Lower leg skin (tissue), 4 donors: ENCODE data around the gene KRT6B. TPM values are rescaled to one million over a fixed set of nuclear protein-coding genes. Genes with fewer than 3 reads are reported as not detected.

Experiments used
- DNase-seq, 2 donors: peaks; one replicate each; pipeline ENCODE4 v3.0.0-alpha.2; 2019; ENCODE audit warnings: low spot score in 2 of 2
- H3K4me3 ChIP-seq: fragments of 200-600 bp; sonication (generic); 2 replicates; pipeline ENCODE4 v1.5.1; 2017; ENCODE audit warnings: mild to moderate bottlenecking, low read depth; ENCODE audit not compliant: poor library complexity, severe bottlenecking
- POLR2A ChIP-seq, 2 donors: fragments of 450-650 bp; IDR thresholded peaks; one replicate each; pipeline ENCODE4 v1.6.1; 2016 to 2017; ENCODE audit warnings: antibody characterized with exemption in 2 of 2, mild to moderate bottlenecking in 1 of 2, moderate library complexity in 1 of 2
- WGBS, 2 donors: methylation state at CpG; one replicate each; pipeline ENCODE4 v1.1.5; 2018; 5-methylcytosine and 5-hydroxymethylcytosine counted together
- intact Hi-C: fragments of 100-400 bp; cut with DNase I; formaldehyde crosslinking; loops from one replicate; pipeline ENCODE4 v1.15.0; 2023; ENCODE audit warnings: low total_unique reads
- total RNA-seq, 4 donors: library from RNA; depleted of rRNA; stranded (reverse); fragments of >200 nt; gene quantifications; one replicate each; pipeline ENCODE4 v1.1.0, GENCODE V29; 2016
- TF ChIP-seq, protein P1 (sequence below), 3 donors: fragments of 450-650 bp; IDR thresholded peaks; one replicate each; pipeline ENCODE4 v1.5.1; 2016; ENCODE audit warnings: antibody characterized with exemption in 3 of 3, mild to moderate bottlenecking in 3 of 3, moderate library complexity in 2 of 3

The KRT6B gene
- total RNA-seq, 4 donors from 2014 or later: 49.8 to 441 (median 157) TPM

DNA sequence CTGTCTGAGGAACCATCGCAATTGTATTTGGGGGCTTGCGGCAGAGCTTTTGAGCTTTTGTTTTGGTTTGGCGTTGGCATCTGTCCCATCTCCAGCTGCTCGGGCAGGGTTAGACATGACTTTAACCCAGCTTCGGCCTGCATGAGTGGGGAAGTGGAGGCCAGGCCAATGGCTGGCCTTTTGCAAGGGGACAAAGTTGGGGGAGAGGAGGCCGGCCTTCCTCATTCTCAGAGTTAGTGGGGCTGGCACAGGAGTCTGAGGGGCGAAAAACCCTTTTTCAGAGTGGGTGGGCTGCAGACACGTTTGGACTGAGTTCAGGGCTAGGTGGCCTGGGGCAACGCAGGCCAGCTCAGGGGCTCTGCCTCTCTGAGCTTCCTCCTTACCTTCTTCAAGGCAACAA, 51.0 kb downstream of the KRT6B start:
- 79 to 89% methylated on average over 9 of the region's 9 CpGs for WGBS, 2 donors
- no peak overlapping the region for H3K4me3 ChIP-seq
- no peak for DNase-seq
- intact Hi-C loops: no loop called here
- TF ChIP-seq POLR2A (IDR thresholded peaks at IDR 0.05): no peak
- TF ChIP-seq, protein P1, sequence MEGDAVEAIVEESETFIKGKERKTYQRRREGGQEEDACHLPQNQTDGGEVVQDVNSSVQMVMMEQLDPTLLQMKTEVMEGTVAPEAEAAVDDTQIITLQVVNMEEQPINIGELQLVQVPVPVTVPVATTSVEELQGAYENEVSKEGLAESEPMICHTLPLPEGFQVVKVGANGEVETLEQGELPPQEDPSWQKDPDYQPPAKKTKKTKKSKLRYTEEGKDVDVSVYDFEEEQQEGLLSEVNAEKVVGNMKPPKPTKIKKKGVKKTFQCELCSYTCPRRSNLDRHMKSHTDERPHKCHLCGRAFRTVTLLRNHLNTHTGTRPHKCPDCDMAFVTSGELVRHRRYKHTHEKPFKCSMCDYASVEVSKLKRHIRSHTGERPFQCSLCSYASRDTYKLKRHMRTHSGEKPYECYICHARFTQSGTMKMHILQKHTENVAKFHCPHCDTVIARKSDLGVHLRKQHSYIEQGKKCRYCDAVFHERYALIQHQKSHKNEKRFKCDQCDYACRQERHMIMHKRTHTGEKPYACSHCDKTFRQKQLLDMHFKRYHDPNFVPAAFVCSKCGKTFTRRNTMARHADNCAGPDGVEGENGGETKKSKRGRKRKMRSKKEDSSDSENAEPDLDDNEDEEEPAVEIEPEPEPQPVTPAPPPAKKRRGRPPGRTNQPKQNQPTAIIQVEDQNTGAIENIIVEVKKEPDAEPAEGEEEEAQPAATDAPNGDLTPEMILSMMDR (IDR thresholded peaks at IDR 0.05): no peak

DNA sequence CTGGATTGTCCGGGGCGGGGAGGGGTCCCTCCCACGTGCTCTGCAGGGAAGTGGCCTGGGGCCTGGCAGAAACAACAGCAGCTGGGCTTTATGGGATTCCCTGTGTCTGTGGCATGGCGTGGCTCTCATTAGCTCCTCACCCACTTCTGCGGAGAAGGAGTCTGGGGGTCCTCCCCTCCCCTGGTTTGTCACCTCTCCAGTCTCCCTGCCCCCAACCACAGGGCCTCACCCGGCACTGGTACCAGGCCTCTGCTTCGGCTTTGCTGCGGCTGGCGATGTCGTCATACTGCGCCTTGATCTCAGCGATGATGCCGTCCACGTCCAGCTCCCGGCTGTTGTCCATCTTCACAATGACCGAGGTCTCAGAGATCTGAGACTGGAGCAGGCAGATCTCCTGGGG, 52.2 kb downstream of the KRT6B start:
- DNase-seq: no peak
- intact Hi-C loops: no loop called here
- 85 to 90% methylated on average over 16 of the region's 16 CpGs for WGBS, 2 donors
- H3K4me3 ChIP-seq: no peak overlapping the region
- TF ChIP-seq, protein P1 (IDR thresholded peaks at IDR 0.05): no peak
- TF ChIP-seq POLR2A (IDR thresholded peaks at IDR 0.05): no peak

DNA sequence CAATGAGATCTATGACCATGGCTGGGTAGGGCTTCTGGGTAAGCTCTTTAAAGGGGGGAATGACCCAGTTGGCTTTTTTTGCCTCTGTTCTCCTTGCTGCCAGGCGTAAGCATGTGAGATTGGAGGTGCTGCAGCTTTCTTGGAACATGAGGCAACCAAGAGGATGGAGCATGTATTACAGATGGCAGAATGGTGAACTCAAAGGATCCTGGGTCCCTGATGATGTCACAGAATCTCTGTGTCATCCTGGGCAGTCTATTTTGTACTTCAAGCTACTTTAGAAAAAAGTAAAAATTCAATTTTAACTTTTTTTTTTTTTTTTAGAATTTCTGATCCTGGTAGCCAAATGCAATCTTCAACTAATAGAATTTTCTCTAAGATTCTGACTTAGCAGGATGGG, 53.8 kb downstream of the KRT6B start:
- no peak for TF ChIP-seq POLR2A (IDR thresholded peaks at IDR 0.05)
- TF ChIP-seq, protein P1 (IDR thresholded peaks at IDR 0.05): no peak
- intact Hi-C loops: no loop called here
- WGBS, 2 donors: 80 to 87% methylated on average over 1 of the region's 1 CpG
- DNase-seq: no peak
- H3K4me3 ChIP-seq: no peak overlapping the region

DNA sequence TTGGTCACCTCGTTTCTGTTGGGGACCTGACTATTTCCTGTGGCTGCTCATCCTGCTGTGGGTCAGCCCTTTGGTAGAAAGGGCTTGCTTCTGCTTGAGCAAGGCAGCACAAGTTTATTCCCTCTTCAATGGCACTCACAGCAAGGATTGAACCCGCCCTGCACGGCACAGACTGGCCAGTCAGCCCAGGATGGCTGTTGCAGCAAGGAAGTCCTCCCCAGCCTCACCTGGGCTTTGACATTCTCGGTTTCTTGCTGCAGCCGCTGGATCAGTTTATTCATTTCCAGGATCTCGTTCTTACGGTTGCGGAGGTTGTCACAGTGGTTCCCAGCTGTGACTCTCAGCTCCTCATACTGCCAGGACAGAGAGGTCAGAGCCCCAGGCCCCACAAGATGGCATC, 55.3 kb downstream of the KRT6B start:
- no peak for DNase-seq
- WGBS, 2 donors: 74 to 85% methylated on average over 8 of the region's 8 CpGs
- TF ChIP-seq, protein P1 (IDR thresholded peaks at IDR 0.05): no peak
- no peak for TF ChIP-seq POLR2A (IDR thresholded peaks at IDR 0.05)
- intact Hi-C loops: no loop called here
- no peak overlapping the region for H3K4me3 ChIP-seq

Other genes starting within 250 kb of the KRT6B start
- 100 to 1,000 TPM in 2 of 4 donors, 10 to 100 TPM in 2; 28.2 to 206 (median 125) TPM for gene KRT7, start 218.9 kb downstream of the KRT6B start, total RNA-seq
- gene KRT86, start 177.5 kb downstream of the KRT6B start, total RNA-seq: 100 to 1,000 TPM in 1 of 4 donors, 1 to 10 TPM in 1, under 1 TPM in 1, not detected in 1; 0.86 to 298 (median 10.0) TPM
- gene KRT81, start 160.6 kb downstream of the KRT6B start, total RNA-seq: 100 to 1,000 TPM in 1 of 4 donors, 10 to 100 TPM in 1, under 1 TPM in 1, not detected in 1; 0.37 to 204 (median 10.6) TPM
- gene KRT83, start 130.7 kb downstream of the KRT6B start, total RNA-seq: 10 to 100 TPM in 1 of 4 donors, 1 to 10 TPM in 1, not detected in 2; 2.1 to 34.7 TPM
- gene KRT85, start 84.7 kb downstream of the KRT6B start, total RNA-seq: 100 to 1,000 TPM in 1 of 4 donors, 1 to 10 TPM in 1, under 1 TPM in 1, not detected in 1; 0.15 to 101 (median 8.3) TPM
- under 1 TPM in 2 of 4 donors, not detected in 2; 0.46 to 0.75 TPM for gene KRT84, start 66.5 kb downstream of the KRT6B start, total RNA-seq
- 10 to 100 TPM in 1 of 4 donors, under 1 TPM in 1, not detected in 2; 0.46 to 10.3 TPM for gene KRT82, start 45.8 kb downstream of the KRT6B start, total RNA-seq
- 10 to 100 TPM in 1 of 4 donors, 1 to 10 TPM in 3; 1.6 to 31.9 (median 4.9) TPM for gene KRT75, start 17.8 kb downstream of the KRT6B start, total RNA-seq
- gene KRT6C, start 21.7 kb upstream of the KRT6B start, total RNA-seq: 10 to 100 TPM in 1 of 4 donors, 1 to 10 TPM in 1, under 1 TPM in 1, not detected in 1; 0.13 to 11.0 (median 1.0) TPM
- 100 to 1,000 TPM in 2 of 4 donors, 10 to 100 TPM in 2; 75.3 to 617 (median 182) TPM for gene KRT6A, start 41.1 kb upstream of the KRT6B start, total RNA-seq
- 1,000 to 10,000 TPM; 2,541 to 6,567 (median 4,278) TPM for gene KRT5, start 68.2 kb upstream of the KRT6B start, total RNA-seq
- 10 to 100 TPM in 1 of 4 donors, 1 to 10 TPM in 1, under 1 TPM in 1, not detected in 1; 0.32 to 61.7 (median 1.6) TPM for gene KRT71, start 101.0 kb upstream of the KRT6B start, total RNA-seq
- gene KRT74, start 121.7 kb upstream of the KRT6B start, total RNA-seq: 10 to 100 TPM in 1 of 4 donors, 1 to 10 TPM in 1, under 1 TPM in 2; 0.30 to 14.6 (median 0.82) TPM
- 10 to 100 TPM in 2 of 4 donors, 1 to 10 TPM in 1, under 1 TPM in 1; 0.42 to 14.0 (median 7.1) TPM for gene KRT72, start 149.3 kb upstream of the KRT6B start, total RNA-seq
- 10 to 100 TPM in 1 of 4 donors, 1 to 10 TPM in 3; 3.0 to 15.3 (median 6.0) TPM for gene KRT73, start 166.4 kb upstream of the KRT6B start, total RNA-seq
- 1,000 to 10,000 TPM; 1,166 to 2,212 (median 1,643) TPM for gene KRT2, start 200.1 kb upstream of the KRT6B start, total RNA-seq
- gene KRT1, start 228.3 kb upstream of the KRT6B start, total RNA-seq: 1,000 to 10,000 TPM; 5,671 to 8,911 (median 6,268) TPM